H9 (cell line): ENCODE results near the gene NEDD4L. TPM values are rescaled to one million over a fixed set of nuclear protein-coding genes. Genes with fewer than 3 reads are reported as not detected.
A peak's percentile ranks its signal among the peaks of the same experiment; 100 is the strongest.

Experiments used
- DNase-seq: peaks from one replicate; pipeline ENCODE4 v3.0.0-alpha.2; 2017
- H2AFZ ChIP-seq: one replicate; pipeline ENCODE4 v1.6.1; 2013; ENCODE audit warnings: mild to moderate bottlenecking, low read length, control low read depth, moderate library complexity
- H2AK5ac ChIP-seq: 2 replicates; pipeline ENCODE4 v1.6.1; 2013; ENCODE audit warnings: low read length, control low read depth, mixed read lengths; ENCODE audit not compliant: insufficient read length
- H2BK120ac ChIP-seq: one replicate; pipeline ENCODE4 v1.6.1; 2013; ENCODE audit warnings: low read depth, mild to moderate bottlenecking, low read length, control low read depth, inconsistent platforms; ENCODE audit not compliant: poor library complexity, severe bottlenecking
- H2BK12ac ChIP-seq: 2 replicates; pipeline ENCODE4 v1.6.1; 2013; ENCODE audit warnings: low read length, control low read depth, mixed read lengths, low read depth; ENCODE audit not compliant: insufficient read length
- H2BK15ac ChIP-seq: 2 replicates; pipeline ENCODE4 v1.6.1; 2013; ENCODE audit warnings: low read depth, low read length, control low read depth
- H2BK20ac ChIP-seq: one replicate; pipeline ENCODE4 v1.6.1; 2013; ENCODE audit warnings: low read depth, mild to moderate bottlenecking, low read length, control low read depth, inconsistent platforms; ENCODE audit not compliant: poor library complexity, severe bottlenecking
- H2BK5ac ChIP-seq: 2 replicates; pipeline ENCODE4 v1.6.1; 2013; ENCODE audit warnings: low read length, control low read depth, mixed read lengths; ENCODE audit not compliant: insufficient read length
- H3K14ac ChIP-seq: 2 replicates; pipeline ENCODE4 v1.6.1; 2013; ENCODE audit warnings: low read length, control low read depth; ENCODE audit not compliant: insufficient read depth
- H3K18ac ChIP-seq: 2 replicates; pipeline ENCODE4 v1.6.1; 2013; ENCODE audit warnings: low read depth, mild to moderate bottlenecking, mixed read lengths, low read length, control low read depth; ENCODE audit not compliant: insufficient read length
- H3K23ac ChIP-seq: 2 replicates; pipeline ENCODE4 v1.6.1; 2013; ENCODE audit warnings: low read length, control low read depth, mixed read lengths, low read depth; ENCODE audit not compliant: insufficient read length
- H3K23me2 ChIP-seq: 2 replicates; pipeline ENCODE4 v1.6.1; 2013; ENCODE audit warnings: low read depth, mild to moderate bottlenecking, mixed read lengths, low read length, control low read depth; ENCODE audit not compliant: insufficient read length, poor library complexity, severe bottlenecking
- H3K27ac ChIP-seq: 2 replicates; pipeline ENCODE4 v1.5.1; 2013; ENCODE audit warnings: low read length, control low read depth, mixed read lengths, low read depth; ENCODE audit not compliant: insufficient read length
- H3K27me3 ChIP-seq: 2 replicates; pipeline ENCODE4 v1.6.1; 2013; ENCODE audit warnings: low read length, control low read depth, inconsistent platforms; ENCODE audit not compliant: insufficient read depth
- H3K4ac ChIP-seq: 2 replicates; pipeline ENCODE4 v1.6.1; 2013; ENCODE audit warnings: low read depth, mild to moderate bottlenecking, control low read depth, inconsistent platforms, low read length, moderate library complexity
- H3K4me1 ChIP-seq: 2 replicates; pipeline ENCODE4 v1.6.1; 2013; ENCODE audit warnings: low read length, control low read depth, inconsistent platforms; ENCODE audit not compliant: insufficient read depth
- H3K4me2 ChIP-seq: 2 replicates; pipeline ENCODE4 v1.6.1; 2013; ENCODE audit warnings: low read length, control low read depth, mixed read lengths; ENCODE audit not compliant: insufficient read length, insufficient read depth
- H3K56ac ChIP-seq: 2 replicates; pipeline ENCODE4 v1.6.1; 2013; ENCODE audit warnings: low read depth, mild to moderate bottlenecking, mixed read lengths, low read length, control low read depth; ENCODE audit not compliant: insufficient read length
- H3K79me1 ChIP-seq: 2 replicates; pipeline ENCODE4 v1.6.1; 2013; ENCODE audit warnings: low read depth, mild to moderate bottlenecking, moderate library complexity, low read length, control low read depth, inconsistent platforms; ENCODE audit not compliant: insufficient read depth, poor library complexity, severe bottlenecking
- H3K79me2 ChIP-seq: 2 replicates; pipeline ENCODE4 v1.6.1; 2013; ENCODE audit warnings: low read length, control low read depth, inconsistent platforms; ENCODE audit not compliant: insufficient read depth
- H3K9ac ChIP-seq: 2 replicates; pipeline ENCODE4 v1.6.1; 2013; ENCODE audit warnings: low read length, control low read depth, mixed read lengths; ENCODE audit not compliant: insufficient read length; ENCODE audit errors: extremely low read depth
- H3K9me3 ChIP-seq: one replicate; pipeline ENCODE4 v1.6.1; 2013; ENCODE audit warnings: low read depth, low read length, inconsistent platforms; ENCODE audit not compliant: control insufficient read depth
- H3T11ph ChIP-seq: one replicate; pipeline ENCODE4 v1.6.1; 2013; ENCODE audit warnings: mild to moderate bottlenecking, low read length, control low read depth, inconsistent platforms
- H4K20me1 ChIP-seq: one replicate; pipeline ENCODE4 v1.6.1; 2013; ENCODE audit not compliant: control insufficient read depth, insufficient read length, insufficient read depth
- H4K5ac ChIP-seq: 2 replicates; pipeline ENCODE4 v1.6.1; 2013; ENCODE audit warnings: low read depth, mild to moderate bottlenecking, mixed read lengths, low read length, control low read depth; ENCODE audit not compliant: insufficient read length
- H4K8ac ChIP-seq: replicated peaks from 2 replicates; pipeline ENCODE4 v1.6.1; 2013; ENCODE audit warnings: low read length, control low read depth, mixed read lengths, low read depth; ENCODE audit not compliant: insufficient read length
- H4K91ac ChIP-seq: 2 replicates; pipeline ENCODE4 v1.6.1; 2013; ENCODE audit warnings: low read depth, mild to moderate bottlenecking, moderate library complexity, mixed read lengths, low read length, control low read depth; ENCODE audit not compliant: insufficient read length
- H3K27ac Mint-ChIP-seq, 3 experiments: 2 replicates in 2 of 3; 3 replicates in 1 of 3; pipeline ENCODE4 v1.8.0; 2020 to 2021; ENCODE audit warnings: mixed read lengths in 3 of 3, mild to moderate bottlenecking in 1 of 3, moderate library complexity in 1 of 3
- H3K27me3 Mint-ChIP-seq: 2 replicates; pipeline ENCODE4 v1.8.0; 2021; ENCODE audit warnings: low read depth, mild to moderate bottlenecking, moderate library complexity, mixed read lengths
- H3K36me3 Mint-ChIP-seq, 3 experiments: 2 replicates in 2 of 3; 3 replicates in 1 of 3; pipeline ENCODE4 v1.8.0; 2020 to 2021; ENCODE audit warnings: low read depth in 3 of 3, mixed read lengths in 3 of 3; ENCODE audit not compliant: insufficient read depth in 1 of 3
- H3K4me1 Mint-ChIP-seq, 2 experiments: 2 replicates each; pipeline ENCODE4 v1.8.0; 2020; ENCODE audit warnings: mixed read lengths in 2 of 2
- H3K4me3 Mint-ChIP-seq, 2 experiments: 2 replicates in 1 of 2; 3 replicates in 1 of 2; pipeline ENCODE4 v1.8.0; 2020 to 2021; ENCODE audit warnings: mild to moderate bottlenecking in 2 of 2, mixed read lengths in 2 of 2, moderate library complexity in 1 of 2
- H3K9me3 Mint-ChIP-seq, 2 experiments: 2 replicates in 1 of 2; 3 replicates in 1 of 2; pipeline ENCODE4 v1.8.0; 2020; ENCODE audit warnings: mild to moderate bottlenecking in 2 of 2, mixed read lengths in 2 of 2, moderate library complexity in 1 of 2
- CTCF ChIP-seq: fragments of 200-600 bp; sonication (generic); conservative IDR thresholded peaks from 3 replicates; pipeline ENCODE4 v1.8.0; 2021; ENCODE audit warnings: antibody characterized with exemption, mild to moderate bottlenecking
- WGBS: extraction: QIAGEN DNeasy Blood & Tissue Kit; methylation state at CpG from one replicate; pipeline ENCODE4 v1.1.7; 2013; ENCODE audit warnings: missing lambda C conversion rate, low lambda C conversion rate, mixed read lengths; ENCODE audit not compliant: insufficient read length; ENCODE audit errors: extremely low coverage; 5-methylcytosine and 5-hydroxymethylcytosine counted together
- total RNA-seq: library from RNA; stranded (reverse); gene quantifications from 2 replicates; pipeline ENCODE4 v1.2.1, GENCODE V29; 2021

NEDD4L gene
- total RNA-seq, 1 experiment from 2014 or later = 76.3 TPM

- no peak overlapping the region for H2AK5ac ChIP-seq
- H4K20me1 ChIP-seq = no peaks in the 10 kb centered on the region
- no peak overlapping the region for H2BK12ac ChIP-seq
- H3K4me1 Mint-ChIP-seq = peaks cover 75 to 76% of the 10 kb centered on the region in 2 experiments
- no peak for TF ChIP-seq CTCF
- no peaks in the 10 kb centered on the region for H3K9me3 ChIP-seq
- no peak overlapping the region for H2BK5ac ChIP-seq
- no peak overlapping the region for H4K8ac ChIP-seq
- H3K23ac ChIP-seq = no peak overlapping the region
- H3K9me3 Mint-ChIP-seq = no peaks in the 10 kb centered on the region
- H3K18ac ChIP-seq = no peak overlapping the region
- peaks cover 21% of the 10 kb centered on the region; the same call in 1 of the 2 replicates for H3K4me1 ChIP-seq
- no peaks in the 10 kb centered on the region for H3K79me1 ChIP-seq
- no peak overlapping the region for H4K5ac ChIP-seq
- H2BK15ac ChIP-seq = no peak overlapping the region
- no peak overlapping the region for H3K27ac ChIP-seq
- no peak overlapping the region for H4K91ac ChIP-seq
- H3K4me2 ChIP-seq = no peak overlapping the region
- H3K27ac Mint-ChIP-seq = peak overlapping the region in 1 of 3 experiments; percentile 79; a peak in 2 of 7 replicates
- H3K36me3 Mint-ChIP-seq = peaks cover 0 to 2% (median 0%) of the 10 kb centered on the region in 3 experiments; a peak in 1 of 7 replicates
- no peak for DNase-seq
- H3K4ac ChIP-seq = no peak overlapping the region
- H2AFZ ChIP-seq = no peak overlapping the region
- no peak overlapping the region for H3K56ac ChIP-seq
- H2BK120ac ChIP-seq = no peak overlapping the region
- H3T11ph ChIP-seq = no peak overlapping the region
- no peak overlapping the region for H3K9ac ChIP-seq
- H3K23me2 ChIP-seq = no peaks in the 10 kb centered on the region
- H3K27me3 Mint-ChIP-seq = no peaks in the 10 kb centered on the region
- peaks cover 4% of the 10 kb centered on the region; the same call in 1 of the 2 replicates for H3K79me2 ChIP-seq
- WGBS = no CpG with 5 or more reads among the region's 2 CpGs
- no peak overlapping the region for H3K14ac ChIP-seq
- H3K27me3 ChIP-seq = no peaks in the 10 kb centered on the region
- H2BK20ac ChIP-seq = no peak overlapping the region
- no peak overlapping the region for H3K4me3 Mint-ChIP-seq
Measured at GRCh38 chr18:58095655-58096054, 51.6 kb downstream of the NEDD4L start.
